K562 (cell line): ENCODE results near the gene SLC5A11. TPM values are rescaled to one million over a fixed set of nuclear protein-coding genes. Genes with fewer than 3 reads are reported as not detected.

ENCODE experiments used
- ATAC-seq: fragments of 200-7000 bp; cut with Tn5 transposase; 3 replicates; pipeline ENCODE4 v1.9.1; 2020; ENCODE audit warnings: moderate library complexity
- BruUV-seq: library from RNA; stranded (reverse); fragments of 400-500 nt; replicated peaks from 2 replicates; lab custom pipeline; 2021; lab: Mats Ljungman, UMichigan
- CTCF ChIA-PET: fragments of 300-600 bp; formaldehyde crosslinking; extraction: SDS; loops from one replicate; lab custom pipeline; 2021; ENCODE audit warnings: low intra/inter-chr PET ratio; lab: Yijun Ruan, JAX
- POLR2A ChIA-PET: fragments of 300-600, 350-650 bp; sonication (Branson Sonifier 250); formaldehyde crosslinking; extraction: SDS; loops from one replicate; lab custom pipeline; 2021; ENCODE audit warnings: antibody characterized with exemption, inconsistent platforms; lab: Yijun Ruan, JAX
- DNase-seq, 4 experiments: peaks; one replicate each; pipeline versions ENCODE4 v3.0.0 to v3.0.0-alpha.2; 2011 to 2018; ENCODE audit warnings: low spot score in 3 of 4, mixed read lengths in 3 of 4; ENCODE audit errors: extremely low read depth in 1 of 4
- FAIRE-seq: peaks from 2 replicates; lab custom pipeline; 2011; peaks lifted over from hg19 to GRCh38; lab: Jason Lieb, UNC
- H2AFZ ChIP-seq: 2 replicates; pipeline ENCODE4 v1.6.0; 2011; ENCODE audit warnings: low read depth, low read length, control low read depth, inconsistent platforms
- H3K27ac ChIP-seq: fragments of 200-600 bp; 3 replicates; pipeline ENCODE4 v1.8.0; 2011; ENCODE audit warnings: low read depth, mild to moderate bottlenecking, control low read depth, inconsistent platforms, low read length, moderate library complexity, mixed read lengths; ENCODE audit errors: extremely low read depth
- H3K27me3 ChIP-seq, 2 experiments: fragments of 300-600 bp in 1 of 2; 2 replicates in 1 of 2; 3 replicates in 1 of 2; pipeline versions ENCODE4 v1.6.0 to v1.8.0; 2011; ENCODE audit warnings: inconsistent platforms in 2 of 2, low read length in 2 of 2, mild to moderate bottlenecking in 1 of 2, mixed read lengths in 1 of 2, moderate library complexity in 1 of 2; ENCODE audit not compliant: control insufficient read depth in 2 of 2, insufficient read depth in 2 of 2
- H3K36me3 ChIP-seq: fragments of 300-600 bp; 3 replicates; pipeline ENCODE4 v1.8.0; 2011; ENCODE audit warnings: mild to moderate bottlenecking, low read length, inconsistent platforms; ENCODE audit not compliant: control insufficient read depth, insufficient read depth
- H3K4me1 ChIP-seq, 2 experiments: fragments of 200-600 bp in 1 of 2; replicated peaks in 1 of 2; 2 replicates in 1 of 2; 3 replicates in 1 of 2; pipeline versions ENCODE4 v1.5.1 to v1.8.0; 2011; ENCODE audit warnings: inconsistent platforms in 2 of 2, low read length in 2 of 2, mild to moderate bottlenecking in 1 of 2, mixed read lengths in 1 of 2, moderate library complexity in 1 of 2; ENCODE audit not compliant: control insufficient read depth in 2 of 2, insufficient read depth in 2 of 2
- H3K4me2 ChIP-seq: 2 replicates; pipeline ENCODE4 v1.6.1; 2011; ENCODE audit warnings: low read length, control low read depth, inconsistent platforms, mixed read lengths; ENCODE audit not compliant: insufficient read depth
- H3K4me3 ChIP-seq: fragments of 200-600 bp; sonication (generic), shearing (Covaris generic); 2 replicates; pipeline ENCODE4 v1.5.1; 2016; ENCODE audit warnings: control low read depth, inconsistent platforms
- H3K79me2 ChIP-seq: fragments of 200-600 bp; 3 replicates; pipeline ENCODE4 v1.8.0; 2011; ENCODE audit warnings: low read length, inconsistent platforms; ENCODE audit not compliant: control insufficient read depth, insufficient read depth
- H3K9ac ChIP-seq, 2 experiments: 2 replicates each; pipeline versions ENCODE4 v1.6.0 to v1.6.1; 2011; ENCODE audit warnings: low read depth in 2 of 2, low read length in 2 of 2, control low read depth in 1 of 2, inconsistent platforms in 1 of 2, mild to moderate bottlenecking in 1 of 2, mixed read lengths in 1 of 2; ENCODE audit not compliant: insufficient read depth in 1 of 2
- H3K9me1 ChIP-seq: one replicate; pipeline ENCODE4 v1.6.0; 2011; ENCODE audit warnings: inconsistent platforms, mild to moderate bottlenecking, low read length, moderate library complexity; ENCODE audit not compliant: control insufficient read depth, insufficient read depth
- H3K9me3 ChIP-seq: replicated peaks from 2 replicates; pipeline ENCODE4 v1.5.1; 2011; ENCODE audit warnings: low read depth, low read length, inconsistent platforms; ENCODE audit not compliant: control insufficient read depth, insufficient read depth
- H4K20me1 ChIP-seq: replicated peaks from 2 replicates; pipeline ENCODE4 v1.6.1; 2011; ENCODE audit warnings: low read length, inconsistent platforms, mixed read lengths; ENCODE audit not compliant: control insufficient read depth, insufficient read depth
- RBM39 ChIP-seq: fragments of 200-400 bp; formaldehyde crosslinking; optimal IDR thresholded peaks from 2 replicates; pipeline ENCODE3; 2018; ENCODE audit warnings: low read depth, low read length
- TOE1 ChIP-seq, 2 experiments: fragments of 450-650 bp in 1 of 2; sonication (generic) in 1 of 2; formaldehyde crosslinking in 1 of 2; IDR thresholded peaks; 2 replicates each; pipeline versions ENCODE4 v1.7.1 to v1.8.0; 2016 to 2022; ENCODE audit warnings: borderline replicate concordance in 2 of 2, mild to moderate bottlenecking in 2 of 2, antibody characterized with exemption in 1 of 2, inconsistent platforms in 1 of 2, low read depth in 1 of 2, missing genetic modification reagents in 1 of 2, moderate library complexity in 1 of 2
- ZBTB26 ChIP-seq: fragments of 450-650 bp; formaldehyde crosslinking; IDR thresholded peaks from 2 replicates; pipeline ENCODE4 v1.4.0; 2022; ENCODE audit warnings: missing genetic modification characterization
- ZNF174 ChIP-seq: fragments of 250-450 bp; sonication (Bioruptor Pico); IDR thresholded peaks from 2 replicates; pipeline ENCODE4 v1.4.0; 2020; ENCODE audit warnings: mild to moderate bottlenecking
- ZNF23 ChIP-seq: fragments of 250-450 bp; sonication (Bioruptor Pico); IDR thresholded peaks from 2 replicates; pipeline ENCODE4 v1.4.0; 2020; ENCODE audit warnings: mild to moderate bottlenecking
- ZNF76 ChIP-seq: fragments of 250-450 bp; sonication (Bioruptor Pico); IDR thresholded peaks from 2 replicates; pipeline ENCODE4 v1.4.0; 2020; ENCODE audit warnings: mild to moderate bottlenecking, moderate library complexity, borderline replicate concordance
- WGBS: fragments of 100-300 bp; shearing (Covaris generic); methylation state at CpG from one replicate; pipeline ENCODE4 v1.1.6; 2016; ENCODE audit warnings: low coverage, mixed read lengths; ENCODE audit not compliant: insufficient coverage; ENCODE audit errors: missing lambda C conversion rate; 5-methylcytosine and 5-hydroxymethylcytosine counted together
- in situ Hi-C: fragments of 300-500 bp; cut with MboI; formaldehyde crosslinking; loops from 4 replicates; pipeline ENCODE4 v1.15.0; 2018; ENCODE audit warnings: inconsistent platforms, mixed read lengths
- intact Hi-C: fragments of 100-400 bp; cut with micrococcal nuclease; formaldehyde crosslinking; loops from 2 replicates; pipeline ENCODE4 v1.14.2; 2022
- polyA plus RNA-seq, 8 experiments: library from polyadenylated mRNA; depleted of rRNA in 4 of 8; stranded (reverse) in 5 of 8; unstranded in 3 of 8; fragments of >200 nt; fragmentation: Nextera tagmentation in 2 of 8; fragmentation: Illumina TruSeq in 1 of 8; extraction: Ambion mirVana in 2 of 8; extraction: Trizol in 1 of 8; gene quantifications; 2 replicates each; pipeline versions ENCODE4 v1.2.1 to v1.2.3, GENCODE V29; 2011 to 2014; ENCODE audit warnings: inconsistent platforms in 1 of 8, missing spikeins in 1 of 8
- total RNA-seq, 7 experiments: library from RNA; depleted of rRNA in 6 of 7; stranded (reverse); fragments of >200 nt in 6 of 7; fragmentation: Illumina TruSeq in 2 of 7; extraction: Trizol in 2 of 7; gene quantifications; 2 replicates each; pipeline versions ENCODE4 v1.2.1 to v1.2.3, GENCODE V29; 2011 to 2021; ENCODE audit warnings: low replicate concordance in 1 of 7

Gene SLC5A11
- total and polyA plus RNA-seq, 9 of the 15 experiments (the other 6 are each of a cell fraction or from before 2014, with no cell fraction given), result 0.04 to 0.25 (median 0.11) TPM; not detected in 3

- TF ChIP-seq ZNF76 (CRISPR knock-in tag) (no peak), ZBTB26 (CRISPR knock-in tag) (no peak)
- TF ChIP-seq, all 486 proteins: peak for 0
Measured at GRCh38 chr16:24909856-24910255, 64.1 kb downstream of the SLC5A11 start (continued).

- FAIRE-seq, result no peak
- TF ChIP-seq ZNF174 (no peak), ZNF23 (CRISPR knock-in tag) (no peak), RBM39 (no peak), TOE1 (IDR thresholded peaks at IDR 0.05; ENCODE audit: borderline replicate concordance) (no peak), TOE1 (CRISPR knock-in tag; IDR thresholded peaks at IDR 0.05; ENCODE audit: borderline replicate concordance, low read depth) (no peak)
- TF ChIP-seq, all 486 proteins: peak for 0
- intact Hi-C loops, result no loop called here
- ChIA-PET POLR2A (interaction anchor here (0.7 to 1.0 kb wide), 2 partner anchors 10 to 22 kb away, joined by 4 read pairs; no protein-coding TSS in a partner anchor), CTCF (no interaction called here)
- Histone ChIP-seq H3K27ac (no peak overlapping the region), H3K4me2 (no peak overlapping the region), H3K79me2 (no peaks in the 10 kb centered on the region), H3K27me3 (peaks cover 6 to 23% of the 10 kb centered on the region in 2 experiments), H3K36me3 (peaks cover 9% of the 10 kb centered on the region; the same call in 1 of the 3 replicates), H3K4me3 (no peak overlapping the region), H3K9me1 (no peaks in the 10 kb centered on the region), H3K9ac (no peak overlapping the region), H4K20me1 (no peaks in the 10 kb centered on the region), H3K9me3 (no peaks in the 10 kb centered on the region), H2AFZ (no peak overlapping the region), H3K4me1 (peaks cover 0 to 12% of the 10 kb centered on the region in 2 experiments; a peak in 3 of 5 replicates)
- in situ Hi-C loops, result no loop called here
- WGBS, result 5% methylated on average over 2 of the region's 2 CpGs
- BruUV-seq, result no TSS peak
- no peak; the same call in 2 of the 3 replicates for ATAC-seq
- no peak for DNase-seq
Measured at GRCh38 chr16:24915019-24915418, 69.3 kb downstream of the SLC5A11 start.
